ENCODE data around the gene MAPKAPK2.

MAPKAPK2 gene

GRCh38 chr1:206715120-206715519 is 30.4 kb downstream of the MAPKAPK2 start:
- no peak overlapping the region for H3K9ac ChIP-seq (ENCODE audit: low read depth, low read length, poor library complexity, severe bottlenecking)
- no peak overlapping the region for H2AFZ ChIP-seq (ENCODE audit: low read length)
- H3K9me3 ChIP-seq (ENCODE audit: insufficient read depth, low read depth, low read length): no peaks in the 10 kb centered on the region
- no peaks in the 10 kb centered on the region for H3F3A ChIP-seq (ENCODE audit: low read depth)
- H3K27me3 ChIP-seq (ENCODE audit: insufficient read depth, low read length, poor library complexity, severe bottlenecking): no peaks in the 10 kb centered on the region
- peaks cover 59% of the 10 kb centered on the region for H3K4me1 ChIP-seq (ENCODE audit: insufficient read depth, low read length, poor library complexity, severe bottlenecking)
- H4K20me1 ChIP-seq (ENCODE audit: insufficient read depth, low read length, poor library complexity, severe bottlenecking): peaks cover 37% of the 10 kb centered on the region
- H3K4me2 ChIP-seq (ENCODE audit: low read depth, low read length, poor library complexity, severe bottlenecking): peak overlapping the region; percentile 10
- peaks cover 98% of the 10 kb centered on the region for H3K79me2 ChIP-seq (ENCODE audit: insufficient read depth, low read length)
- no peaks in the 10 kb centered on the region for H3K9me2 ChIP-seq (replicated peaks; ENCODE audit: low read depth, low read length)
- no peaks in the 10 kb centered on the region for H3K36me3 ChIP-seq (ENCODE audit: insufficient read depth, low read length)
- no peak for TF ChIP-seq CTCF (conservative IDR thresholded peaks at IDR 0.05; ENCODE audit: low read length)
- TF ChIP-seq EZH2phosphoT487 (IDR thresholded peaks at IDR 0.05; ENCODE audit: borderline replicate concordance): no peak
- H3K4me3 ChIP-seq (ENCODE audit: low read length, poor library complexity, severe bottlenecking): no peak overlapping the region

GRCh38 chr1:206715552-206716158 is 30.9 kb downstream of the MAPKAPK2 start:
- Histone ChIP-seq H3K36me3 (ENCODE audit: insufficient read depth, low read length) (no peaks in the 10 kb centered on the region), H4K20me1 (ENCODE audit: insufficient read depth, low read length, poor library complexity, severe bottlenecking) (peaks cover 32% of the 10 kb centered on the region), H3K9me3 (ENCODE audit: insufficient read depth, low read depth, low read length) (no peaks in the 10 kb centered on the region), H3K9me2 (replicated peaks; ENCODE audit: low read depth, low read length) (no peaks in the 10 kb centered on the region), H3K4me1 (ENCODE audit: insufficient read depth, low read length, poor library complexity, severe bottlenecking) (peaks cover 53% of the 10 kb centered on the region), H3F3A (ENCODE audit: low read depth) (no peaks in the 10 kb centered on the region), H3K9ac (ENCODE audit: low read depth, low read length, poor library complexity, severe bottlenecking) (peak overlapping the region; percentile 43), H2AFZ (ENCODE audit: low read length) (no peak overlapping the region), H3K4me2 (ENCODE audit: low read depth, low read length, poor library complexity, severe bottlenecking) (peak overlapping the region; percentile 47), H3K27me3 (ENCODE audit: insufficient read depth, low read length, poor library complexity, severe bottlenecking) (no peaks in the 10 kb centered on the region), H3K4me3 (ENCODE audit: low read length, poor library complexity, severe bottlenecking) (no peak overlapping the region), H3K79me2 (ENCODE audit: insufficient read depth, low read length) (peaks cover 98% of the 10 kb centered on the region)
- no peak for TF ChIP-seq CTCF (conservative IDR thresholded peaks at IDR 0.05; ENCODE audit: low read length)

GRCh38 chr1:206716159-206716869 is 31.6 kb downstream of the MAPKAPK2 start:
- Histone ChIP-seq H3K4me1 (ENCODE audit: insufficient read depth, low read length, poor library complexity, severe bottlenecking) (peaks cover 49% of the 10 kb centered on the region), H3K27me3 (ENCODE audit: insufficient read depth, low read length, poor library complexity, severe bottlenecking) (no peaks in the 10 kb centered on the region), H3K4me3 (ENCODE audit: low read length, poor library complexity, severe bottlenecking) (no peak overlapping the region), H3K9me2 (replicated peaks; ENCODE audit: low read depth, low read length) (no peaks in the 10 kb centered on the region), H3K36me3 (ENCODE audit: insufficient read depth, low read length) (no peaks in the 10 kb centered on the region), H3K9ac (ENCODE audit: low read depth, low read length, poor library complexity, severe bottlenecking) (peak overlapping the region; percentile 43), H3K4me2 (ENCODE audit: low read depth, low read length, poor library complexity, severe bottlenecking) (peak overlapping the region; percentile 47), H2AFZ (ENCODE audit: low read length) (no peak overlapping the region), H3K79me2 (ENCODE audit: insufficient read depth, low read length) (peaks cover 98% of the 10 kb centered on the region), H3F3A (ENCODE audit: low read depth) (no peaks in the 10 kb centered on the region), H4K20me1 (ENCODE audit: insufficient read depth, low read length, poor library complexity, severe bottlenecking) (peaks cover 32% of the 10 kb centered on the region), H3K9me3 (ENCODE audit: insufficient read depth, low read depth, low read length) (no peaks in the 10 kb centered on the region)
- TF ChIP-seq EZH2phosphoT487 (IDR thresholded peaks at IDR 0.05; ENCODE audit: borderline replicate concordance): no peak

Data from Loucy (cell line).